Measurements from ENCODE around the gene EDAR.

- no peak for TF ChIP-seq POLR2A (IDR thresholded peaks at IDR 0.05; ENCODE audit: low read depth, low read length)
- no peak for TF ChIP-seq CTCF (conservative IDR thresholded peaks at IDR 0.05; ENCODE audit: low read depth, low read length)
These were observed 104.4 kb downstream of the EDAR start for GRCh38 chr2:108884619-108885018.

Measured in IMR-90 (cell line).